AG09309 (cell line): Measurements from ENCODE around the gene PARD3.

Experiments
- DNase-seq: peaks from one replicate; pipeline ENCODE4 v3.0.0-alpha.2; 2010; ENCODE audit warnings: low read depth
- H3K4me3 ChIP-seq: 2 replicates; pipeline ENCODE4 v1.5.1; 2011; ENCODE audit warnings: mild to moderate bottlenecking, low read depth, low read length, moderate library complexity; ENCODE audit not compliant: control insufficient read depth
- CTCF ChIP-seq: IDR thresholded peaks from 2 replicates; pipeline ENCODE4 v1.5.1; 2011; ENCODE audit warnings: mild to moderate bottlenecking, low read depth, low read length, inconsistent platforms; ENCODE audit not compliant: insufficient read depth, control insufficient read depth; ENCODE audit errors: missing control alignments

PARD3 gene

GRCh38 chr10:34575882-34576281, 239.2 kb downstream of the PARD3 start:
- H3K4me3 ChIP-seq = no peak overlapping the region
- DNase-seq = no peak
- TF ChIP-seq CTCF = no peak

GRCh38 chr10:34574353-34574934, 240.7 kb downstream of the PARD3 start:
- no peak for DNase-seq
- no peak for TF ChIP-seq CTCF
- H3K4me3 ChIP-seq = no peak overlapping the region

GRCh38 chr10:34570887-34571286, 244.2 kb downstream of the PARD3 start:
- no peak overlapping the region for H3K4me3 ChIP-seq
- TF ChIP-seq CTCF = no peak
- DNase-seq = no peak

GRCh38 chr10:34567659-34568253, 247.3 kb downstream of the PARD3 start:
- no peak overlapping the region for H3K4me3 ChIP-seq
- no peak for DNase-seq
- TF ChIP-seq CTCF = no peak

- TF ChIP-seq CTCF = no peak
- no peak for DNase-seq
- no peak overlapping the region for H3K4me3 ChIP-seq
Measured at GRCh38 chr10:34565934-34566333, 249.2 kb downstream of the PARD3 start.

- no peak for TF ChIP-seq CTCF
- DNase-seq = no peak
- no peak overlapping the region for H3K4me3 ChIP-seq
Measured at GRCh38 chr10:34558093-34558583, 257.0 kb downstream of the PARD3 start.
